Activated B cell treated with CpG ODN at 0.5 μM for 24 hours (primary cell): ENCODE measurements around the gene BARD1. TPM values are rescaled to one million over a fixed set of nuclear protein-coding genes. Genes with fewer than 3 reads are reported as not detected.
"Not testable (repeated sequence)": the region's sequence is repeated elsewhere in the genome, so short reads cannot be mapped to it uniquely, and the experiment has no call there.

ENCODE experiments used
- ATAC-seq: fragments of 200-7000 bp; cut with Tn5 transposase; one replicate; pipeline ENCODE4 v1.10.0; 2021; ENCODE audit warnings: low read depth, mild to moderate bottlenecking, moderate library complexity
- CTCF ChIA-PET: fragments of 350-600 bp; sonication (Branson Sonifier 250); formaldehyde crosslinking; loops from one replicate; lab custom pipeline; 2021; ENCODE audit warnings: antibody characterized with exemption; lab: Charles Lee
- POLR2A ChIA-PET: fragments of 350-600 bp; sonication (Branson Sonifier 250); formaldehyde crosslinking; loops from one replicate; lab custom pipeline; 2021; ENCODE audit warnings: antibody characterized with exemption; lab: Charles Lee
- DNase-seq: peaks from one replicate; pipeline ENCODE4 v3.0.0; 2022
- H3K27ac Mint-ChIP-seq: one replicate; pipeline ENCODE4 v1.8.0; 2020; ENCODE audit warnings: mixed read lengths
- H3K27me3 Mint-ChIP-seq: one replicate; pipeline ENCODE4 v1.8.0; 2021; ENCODE audit warnings: mixed read lengths
- H3K36me3 Mint-ChIP-seq: one replicate; pipeline ENCODE4 v1.8.0; 2021; ENCODE audit warnings: low read depth, mixed read lengths
- H3K4me1 Mint-ChIP-seq: one replicate; pipeline ENCODE4 v1.8.0; 2021; ENCODE audit warnings: mixed read lengths
- H3K4me3 Mint-ChIP-seq: one replicate; pipeline ENCODE4 v1.8.0; 2020; ENCODE audit warnings: mild to moderate bottlenecking, mixed read lengths
- H3K9me3 Mint-ChIP-seq: one replicate; pipeline ENCODE4 v1.8.0; 2020; ENCODE audit warnings: mixed read lengths
- CTCF ChIP-seq: fragments of 200-600 bp; IDR thresholded peaks from one replicate; pipeline ENCODE4 v1.8.0; 2022; ENCODE audit warnings: antibody characterized with exemption, mild to moderate bottlenecking
- intact Hi-C: fragments of 100-400 bp; cut with micrococcal nuclease; formaldehyde crosslinking; loops from one replicate; pipeline ENCODE4 v1.15.1; 2024
- total RNA-seq: library from RNA; stranded (reverse); gene quantifications from 2 replicates; pipeline ENCODE4 v1.2.3, GENCODE V29; 2022

The BARD1 gene
- total RNA-seq, 1 donor from 2014 or later: 22.5 TPM

DNA sequence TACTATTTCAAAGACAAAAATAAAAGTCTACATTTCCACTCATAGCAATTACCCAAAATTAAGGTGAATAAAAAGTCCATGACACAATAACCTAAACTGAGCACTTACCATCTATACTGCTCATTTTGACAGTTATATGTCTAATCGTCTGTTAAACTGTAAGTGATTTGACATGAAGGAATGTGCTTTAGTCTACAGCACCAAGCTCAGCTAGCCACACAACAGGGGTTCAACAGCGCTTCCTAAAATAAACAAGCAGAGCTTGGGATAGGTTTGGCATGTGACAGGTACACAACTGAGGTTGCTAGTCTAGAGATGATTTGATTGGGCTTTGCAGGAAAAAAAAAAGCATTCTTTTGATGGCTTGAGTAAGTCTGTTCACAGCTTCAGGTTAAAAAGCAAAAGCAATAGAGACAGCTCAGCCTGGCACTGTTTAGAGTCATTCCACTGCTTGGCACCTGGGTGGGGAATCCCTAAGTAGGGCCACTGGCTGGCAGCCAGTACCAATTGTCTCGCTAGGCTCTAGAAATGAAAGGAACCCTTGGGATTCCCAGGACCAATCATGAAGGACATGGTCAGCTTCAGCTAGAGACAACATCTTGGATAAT, 78.6 kb downstream of the BARD1 start:
- intact Hi-C loops: no loop called here
- DNase-seq: no peak
- POLR2A ChIA-PET: no interaction called here
- ATAC-seq: no peak
- no peak overlapping the region for H3K27ac Mint-ChIP-seq
- H3K27me3 Mint-ChIP-seq: no peaks in the 10 kb centered on the region
- CTCF ChIA-PET: no interaction called here
- H3K4me1 Mint-ChIP-seq: no peaks in the 10 kb centered on the region
- H3K36me3 Mint-ChIP-seq: peaks cover 59% of the 10 kb centered on the region
- H3K9me3 Mint-ChIP-seq: no peaks in the 10 kb centered on the region
- no peak for TF ChIP-seq CTCF
- H3K4me3 Mint-ChIP-seq: no peak overlapping the region

- intact Hi-C loops: no loop called here
- ATAC-seq (no peak), DNase-seq (no peak)
- H3K4me1 Mint-ChIP-seq: no peaks in the 10 kb centered on the region
- TF ChIP-seq CTCF: no peak
- H3K27me3 Mint-ChIP-seq: no peaks in the 10 kb centered on the region
- H3K9me3 Mint-ChIP-seq: no peaks in the 10 kb centered on the region
- no peak overlapping the region for H3K27ac Mint-ChIP-seq
- H3K36me3 Mint-ChIP-seq: peaks cover 57% of the 10 kb centered on the region
- POLR2A ChIA-PET: no interaction called here
- H3K4me3 Mint-ChIP-seq: no peak overlapping the region
- CTCF ChIA-PET: no interaction called here
Measured at GRCh38 chr2:214730248-214730647, 79.2 kb downstream of the BARD1 start.

- DNase-seq: no peak
- H3K4me3 Mint-ChIP-seq: no peak overlapping the region
- ChIA-PET POLR2A (no interaction called here), CTCF (no interaction called here)
- no peaks in the 10 kb centered on the region for H3K27me3 Mint-ChIP-seq
- no peak for TF ChIP-seq CTCF
- H3K9me3 Mint-ChIP-seq: peaks cover 3% of the 10 kb centered on the region
- H3K27ac Mint-ChIP-seq: no peak overlapping the region
- peaks cover 51% of the 10 kb centered on the region for H3K36me3 Mint-ChIP-seq
- intact Hi-C loops: no loop called here
- no peaks in the 10 kb centered on the region for H3K4me1 Mint-ChIP-seq
- ATAC-seq: no peak
Measured at GRCh38 chr2:214724741-214725140, 84.7 kb downstream of the BARD1 start.

DNA sequence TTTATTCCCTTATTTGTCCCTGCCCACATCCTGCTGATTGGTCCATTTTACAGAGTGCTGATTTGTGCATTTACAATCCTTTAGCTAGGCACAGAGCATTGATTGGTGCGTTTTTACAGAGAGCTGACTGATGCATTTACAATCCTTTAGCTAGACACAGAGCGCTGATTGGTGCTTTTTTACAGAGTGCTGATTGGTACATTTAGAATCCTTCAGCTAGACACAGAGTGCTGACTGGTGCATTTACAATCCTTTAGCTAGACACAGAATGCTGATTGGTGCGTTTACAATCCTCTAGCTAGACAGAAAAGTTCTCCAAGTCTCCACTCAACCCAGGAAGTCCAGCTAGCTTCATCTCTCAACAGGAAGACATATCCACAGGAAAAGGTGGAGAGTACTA, 91.6 kb downstream of the BARD1 start:
- H3K4me3 Mint-ChIP-seq, CTCF ChIA-PET, H3K27me3 Mint-ChIP-seq, intact Hi-C loops, ATAC-seq, H3K4me1 Mint-ChIP-seq, DNase-seq, H3K9me3 Mint-ChIP-seq, POLR2A ChIA-PET, H3K27ac Mint-ChIP-seq: not testable (repeated sequence)
- peaks cover 34% of the 10 kb centered on the region for H3K36me3 Mint-ChIP-seq

- Mint-ChIP-seq H3K36me3 (peaks cover 32% of the 10 kb centered on the region), H3K4me3 (no peak overlapping the region)
- CTCF ChIA-PET: no interaction called here
Measured at GRCh38 chr2:214716811-214717560, 92.5 kb downstream of the BARD1 start.

More at GRCh38 chr2:214716811-214717560, 92.5 kb downstream of the BARD1 start:
- ATAC-seq (no peak), DNase-seq (no peak)
- Mint-ChIP-seq H3K27ac (no peak overlapping the region), H3K27me3 (no peaks in the 10 kb centered on the region), H3K9me3 (peaks cover 3% of the 10 kb centered on the region), H3K4me1 (no peaks in the 10 kb centered on the region)
- TF ChIP-seq CTCF: no peak
- POLR2A ChIA-PET: no interaction called here
- intact Hi-C loops: no loop called here
